Fibroblast of skin of right quadriceps (primary cell): ENCODE data around the gene SHISA5.
"Not testable (repeated sequence)": the region's sequence is repeated elsewhere in the genome, so short reads cannot be mapped to it uniquely, and the experiment has no call there.

Experiments
- DNase-seq: peaks from one replicate; pipeline ENCODE4 v3.0.0-alpha.2; 2013

Gene SHISA5, protein sequence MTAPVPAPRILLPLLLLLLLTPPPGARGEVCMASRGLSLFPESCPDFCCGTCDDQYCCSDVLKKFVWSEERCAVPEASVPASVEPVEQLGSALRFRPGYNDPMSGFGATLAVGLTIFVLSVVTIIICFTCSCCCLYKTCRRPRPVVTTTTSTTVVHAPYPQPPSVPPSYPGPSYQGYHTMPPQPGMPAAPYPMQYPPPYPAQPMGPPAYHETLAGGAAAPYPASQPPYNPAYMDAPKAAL

DNA sequence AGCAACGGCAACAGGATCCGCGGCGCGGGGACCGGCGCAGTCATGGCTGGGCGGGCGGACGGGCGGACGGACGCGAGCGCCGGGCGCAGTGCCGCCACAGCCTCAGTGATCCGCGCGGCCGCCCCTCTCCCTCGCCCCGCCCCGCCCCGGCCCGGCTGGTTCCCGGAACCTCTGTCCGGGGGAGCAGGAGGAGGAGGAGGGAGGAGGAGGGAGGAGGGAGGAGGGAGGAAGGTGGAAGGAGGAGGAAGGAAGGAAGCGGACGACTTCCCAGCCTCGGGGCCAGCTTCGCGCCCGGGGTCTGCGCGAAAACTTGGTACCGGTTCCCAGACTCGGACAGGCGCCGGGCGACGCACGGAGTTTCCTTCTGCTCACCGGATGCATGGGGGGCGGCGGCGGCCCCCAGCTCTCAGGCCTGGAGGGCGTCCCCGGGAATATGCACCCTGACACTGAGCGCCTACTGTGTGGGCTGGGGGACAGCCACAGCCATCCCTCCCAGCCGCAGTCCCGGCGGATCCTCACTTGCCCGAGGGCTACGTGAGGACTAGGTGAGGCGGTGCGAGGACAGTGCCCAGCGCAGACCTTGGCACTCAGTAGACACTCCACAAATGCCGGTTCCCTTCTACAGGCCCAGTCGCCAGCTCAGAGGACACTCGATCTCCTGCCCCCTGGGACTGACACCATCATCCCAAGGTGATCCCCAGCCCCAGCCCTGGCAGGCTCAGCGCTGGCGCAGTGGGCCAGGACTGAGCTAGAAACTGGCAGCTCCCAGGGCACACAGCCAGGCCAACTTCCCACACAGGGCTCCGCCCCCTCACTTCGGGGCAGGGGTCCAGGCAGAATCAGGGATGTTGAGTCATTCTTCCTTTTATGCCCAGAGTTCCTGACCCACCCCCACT lies at the start of gene SHISA5:
Gene SHISA5, minus strand, starts transcription at position 124 of the 896 bp plus-strand sequence. Its CDS starts 80 bp downstream, at position 44.
- peak; percentile 75 for DNase-seq

DNA sequence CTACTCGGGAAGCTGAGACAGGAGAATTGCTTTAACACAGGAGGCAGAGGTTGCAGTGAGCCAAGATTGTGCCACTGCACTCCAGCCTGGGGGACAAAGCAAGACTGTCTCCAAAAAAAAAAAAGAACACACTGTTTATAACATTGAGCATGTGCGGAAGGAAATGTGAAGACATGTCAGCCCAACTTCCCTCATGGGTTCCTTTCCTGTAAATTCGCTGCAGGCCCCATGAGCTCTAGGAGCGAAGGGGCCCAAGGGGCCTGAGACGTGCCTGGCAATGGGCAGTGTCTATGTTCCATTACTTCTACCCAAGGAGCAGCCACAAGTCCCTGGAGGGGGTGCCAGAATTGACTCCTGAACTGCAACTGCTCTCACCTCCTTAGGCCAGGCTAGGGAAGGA lies 49.4 kb upstream of the SHISA5 start:
- DNase-seq: no peak

DNA sequence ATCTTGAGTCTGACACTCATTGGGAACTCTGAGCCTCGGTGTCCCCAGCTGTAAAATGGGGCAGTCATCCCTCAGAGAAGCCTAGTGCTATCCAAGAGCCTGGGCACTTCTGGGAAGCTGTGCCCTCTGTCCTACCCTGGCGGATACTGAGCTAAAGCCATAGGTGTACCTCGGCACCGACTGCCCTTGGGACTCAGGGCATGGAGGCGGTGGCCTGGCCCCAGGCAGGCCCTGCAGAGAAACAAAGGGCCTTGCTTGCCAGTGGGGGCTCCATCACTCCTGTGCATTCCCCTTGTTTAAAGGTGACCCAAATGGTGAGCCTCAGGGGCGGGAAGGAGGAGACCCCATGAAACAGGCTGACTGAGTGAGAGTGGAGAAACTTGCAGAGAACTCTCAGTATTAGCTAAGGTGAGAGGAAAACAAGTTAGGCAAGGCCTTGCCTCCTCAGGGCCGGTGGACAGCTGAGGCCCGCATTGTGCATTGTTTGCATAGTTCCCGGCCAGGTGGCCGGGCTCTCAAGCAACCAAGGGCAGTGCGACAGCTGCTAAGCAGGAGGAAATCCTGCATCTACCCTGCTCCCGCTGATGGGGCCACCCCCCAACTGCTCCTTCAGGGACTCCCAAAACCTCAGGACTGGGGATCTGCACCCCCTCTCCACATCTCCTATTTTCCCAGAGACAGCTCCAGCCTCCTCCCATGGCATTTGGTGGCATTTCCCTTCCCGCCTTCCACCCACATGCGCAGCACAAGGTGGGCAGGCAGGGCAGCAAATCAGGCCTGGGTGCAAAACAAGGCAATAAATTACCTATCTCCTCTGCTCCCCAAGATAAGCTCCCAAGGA lies 48.4 kb upstream of the SHISA5 start:
- no peak for DNase-seq

DNA sequence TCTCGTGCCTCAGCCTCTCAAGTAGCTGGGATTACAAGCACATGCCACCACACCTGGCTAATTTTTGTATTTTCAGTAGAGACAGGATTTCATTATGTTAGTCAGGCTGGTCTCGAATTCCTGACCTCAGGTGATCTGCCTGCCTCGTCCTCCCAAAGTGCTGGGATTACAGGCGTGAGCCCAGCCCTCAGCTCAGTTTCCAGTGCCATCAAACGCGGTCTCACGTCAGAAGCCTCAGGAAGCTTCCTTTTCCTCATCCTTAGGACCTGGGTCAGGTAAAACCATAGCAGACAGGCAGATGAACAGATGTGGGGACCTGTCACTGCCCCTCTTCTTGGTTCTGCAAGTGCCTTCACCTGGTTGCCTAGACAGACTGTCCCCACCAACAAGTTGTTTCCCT lies 47.7 kb upstream of the SHISA5 start:
- DNase-seq: not testable (repeated sequence)

DNA sequence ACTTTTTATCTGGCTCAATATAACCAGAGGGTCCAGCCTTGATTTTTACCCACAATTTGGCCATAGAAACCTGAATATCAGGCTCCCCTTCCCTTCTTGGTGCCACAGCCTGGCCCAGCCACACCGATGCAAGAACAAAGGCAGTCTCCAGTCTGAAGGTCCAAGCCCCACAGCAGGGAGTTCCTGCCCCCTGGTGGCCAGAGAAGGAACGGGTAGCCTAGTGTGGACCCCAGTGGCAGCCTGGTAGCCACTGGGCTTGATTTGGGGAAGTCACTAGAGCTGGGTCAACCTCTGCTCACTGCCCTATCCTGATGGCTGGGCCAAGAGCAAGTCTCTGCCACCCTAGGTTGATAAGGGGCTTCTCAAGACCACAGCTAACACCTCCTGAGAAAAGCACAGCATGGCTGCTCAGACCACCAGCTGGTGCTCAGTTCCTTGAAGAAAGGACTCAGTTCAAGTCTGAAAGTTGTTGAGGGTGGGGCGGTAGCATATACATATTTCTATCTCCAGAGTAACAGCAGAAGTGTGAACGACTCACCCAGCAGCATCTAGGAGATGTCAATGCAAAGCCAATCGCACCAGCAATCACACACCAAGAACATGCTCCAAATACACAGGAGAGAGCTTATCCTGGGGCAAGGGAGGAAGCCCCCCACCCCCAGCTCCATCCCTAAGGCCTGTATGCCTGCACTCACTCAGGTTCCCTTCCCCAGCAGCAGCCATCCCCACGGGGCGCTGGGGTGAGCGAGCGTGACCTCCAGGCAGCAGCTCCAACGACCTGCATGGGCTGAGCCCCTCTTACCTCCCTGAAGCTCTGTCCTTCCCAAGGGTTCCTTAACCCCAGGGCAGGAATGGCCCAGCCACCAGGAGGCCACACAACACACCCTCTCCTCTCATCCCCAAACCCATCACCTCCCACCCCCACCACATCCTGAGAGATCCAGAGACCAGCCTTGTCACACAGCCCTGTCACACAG lies 45.0 kb upstream of the SHISA5 start:
- peak; percentile 66 for DNase-seq

DNA sequence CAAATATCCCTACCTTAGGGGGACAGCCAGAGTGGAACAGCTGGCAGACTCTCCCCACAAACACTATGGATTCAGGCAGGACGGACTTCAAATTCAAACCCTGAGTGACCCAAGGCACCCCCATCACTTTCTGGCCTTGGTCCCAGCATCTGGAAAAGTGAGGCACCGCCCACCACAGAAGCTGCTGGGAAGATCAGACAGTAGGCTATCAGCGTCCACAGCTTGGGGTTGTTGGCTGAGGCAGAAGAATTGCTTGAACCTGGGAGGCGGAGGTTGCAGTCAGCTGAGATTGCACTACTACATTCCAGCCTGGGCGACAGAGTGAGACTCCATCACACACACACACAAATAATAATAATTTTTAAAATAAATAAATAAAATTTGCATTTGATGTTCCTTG lies 44.2 kb upstream of the SHISA5 start:
- DNase-seq: no peak

DNA sequence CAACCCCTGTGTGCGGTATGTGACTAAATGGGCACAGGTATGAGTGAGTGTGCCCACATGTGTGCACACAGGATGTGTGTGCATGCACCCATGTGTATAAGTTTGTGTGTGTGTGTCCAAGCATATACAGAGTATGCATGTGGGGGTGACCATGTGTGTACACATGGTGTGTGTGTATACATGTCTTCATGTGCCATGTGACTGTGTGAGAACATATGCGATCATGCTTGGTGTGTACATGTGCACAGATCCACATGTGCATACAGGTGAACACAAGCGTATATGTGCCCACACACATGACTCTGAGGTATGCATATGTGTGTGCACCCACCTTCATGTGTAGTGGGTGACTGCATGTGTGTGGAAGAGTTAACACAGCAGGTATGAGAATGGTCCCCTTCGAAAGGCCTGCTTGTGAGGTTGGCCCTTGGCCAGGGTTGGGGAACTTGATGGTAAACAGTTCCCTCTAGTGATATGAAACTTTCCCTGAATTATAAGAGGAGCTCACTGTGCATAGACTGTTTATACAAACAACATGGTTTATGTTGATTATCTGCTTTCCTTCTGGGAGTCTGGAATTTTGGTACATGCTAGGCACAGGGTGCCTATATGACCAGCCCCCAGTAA lies 42.3 kb upstream of the SHISA5 start:
- no peak for DNase-seq

DNA sequence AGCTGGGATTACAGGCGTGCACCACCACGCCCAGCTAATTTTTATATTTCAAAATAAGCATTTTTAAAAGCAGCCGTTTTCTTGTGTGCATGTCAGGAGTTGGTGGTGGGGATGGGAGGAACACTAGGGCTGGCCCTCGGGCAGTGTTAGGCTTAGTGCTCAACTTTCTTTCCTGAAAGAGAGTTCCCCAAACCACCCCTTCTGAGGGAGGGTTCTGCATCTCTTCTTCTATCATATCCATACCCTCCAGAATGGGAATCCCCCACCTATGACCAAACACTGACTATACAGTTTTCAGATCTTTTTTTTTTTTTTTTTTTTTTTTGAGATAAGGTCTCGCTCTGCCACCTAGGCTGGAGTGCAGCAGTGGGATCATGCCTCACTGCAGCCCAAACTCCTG lies 40.2 kb upstream of the SHISA5 start:
- DNase-seq: no peak

DNA sequence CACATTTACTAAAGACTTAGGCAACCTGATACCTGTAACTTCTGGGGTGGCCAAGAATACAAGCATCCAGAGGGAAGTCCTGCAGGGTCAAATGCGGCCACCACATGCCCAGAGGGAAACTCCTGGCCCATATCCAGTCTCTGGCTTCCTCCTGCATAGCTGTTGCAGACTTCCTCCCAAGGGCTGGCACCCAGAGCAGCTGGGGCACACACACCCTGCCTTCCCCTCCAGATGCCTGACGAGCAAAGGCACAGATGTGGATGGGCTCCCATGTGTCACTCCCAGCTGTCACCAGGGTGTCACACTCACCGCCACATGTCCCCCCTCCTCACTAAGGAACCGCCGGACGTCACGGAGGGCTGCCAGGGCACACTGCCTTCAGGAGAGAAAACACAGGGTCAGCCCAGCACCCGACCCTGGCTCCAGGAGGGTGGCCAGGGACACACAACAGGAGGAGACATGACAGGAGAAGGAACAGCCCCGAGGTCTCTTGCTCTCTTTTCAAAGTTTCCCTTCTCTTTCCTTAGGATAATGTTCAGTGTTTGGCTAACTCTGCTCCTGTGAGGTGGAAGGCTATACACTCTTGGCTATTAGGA lies 39.4 kb upstream of the SHISA5 start:
- DNase-seq: no peak

DNA sequence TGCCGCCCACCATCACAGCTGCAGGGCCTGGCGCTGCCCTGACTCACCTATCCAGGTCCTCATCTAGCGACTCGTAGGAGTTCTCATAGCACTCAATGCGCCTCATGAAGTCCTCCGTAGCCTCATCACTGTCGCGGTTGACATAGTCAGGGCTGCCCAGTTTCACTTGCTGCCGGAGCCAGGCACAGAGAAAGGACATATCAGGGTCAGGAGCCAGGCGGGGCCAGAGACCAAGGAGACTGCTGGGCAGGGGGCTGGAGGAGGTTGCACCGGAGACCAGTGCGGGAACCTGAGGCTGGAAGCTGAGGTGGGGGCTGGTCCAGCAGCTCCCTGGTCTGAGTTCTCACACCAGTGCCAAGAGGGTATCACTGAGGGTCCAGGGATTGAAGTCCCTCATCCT lies 34.5 kb upstream of the SHISA5 start:
- no peak for DNase-seq

DNA sequence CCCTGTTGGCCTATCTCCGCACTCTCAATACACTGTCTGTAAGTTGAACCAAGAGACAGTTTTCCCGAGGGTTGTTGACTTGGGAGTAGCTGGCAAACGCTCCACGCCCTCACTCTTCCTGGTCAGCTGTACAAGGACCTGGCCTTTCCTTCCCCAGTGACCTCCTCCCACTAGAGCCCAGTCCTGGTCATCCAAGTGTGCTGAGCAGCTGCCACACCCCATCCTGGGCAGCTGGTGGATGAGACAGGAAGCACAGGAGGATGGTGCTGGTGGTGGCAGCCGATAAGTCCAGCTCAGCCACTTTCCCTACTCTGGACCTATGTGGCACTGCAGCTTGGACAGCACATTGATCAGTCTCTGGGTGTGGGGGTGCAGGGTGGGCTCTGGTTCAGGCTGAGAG lies 32.8 kb upstream of the SHISA5 start:
- DNase-seq: no peak

DNA sequence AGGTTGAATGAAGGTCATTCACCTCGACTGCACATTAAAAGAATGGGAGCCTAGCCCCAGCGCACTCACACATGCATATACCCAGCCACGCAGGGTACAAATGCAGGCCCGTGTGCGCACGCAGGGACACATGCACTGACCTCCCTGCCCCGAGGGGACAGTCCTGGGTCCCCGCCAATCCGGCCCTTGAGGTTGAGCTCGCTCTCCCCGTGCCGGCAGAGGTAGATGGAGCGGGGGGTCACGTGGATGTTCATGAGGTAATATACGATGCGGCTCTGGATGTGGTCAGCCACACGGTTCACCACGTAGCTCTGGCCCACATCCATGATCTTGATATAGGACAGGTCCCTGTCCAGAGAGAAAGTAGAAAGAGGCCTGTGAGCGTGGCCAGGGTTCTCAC lies 32.1 kb upstream of the SHISA5 start:
- no peak for DNase-seq

DNA sequence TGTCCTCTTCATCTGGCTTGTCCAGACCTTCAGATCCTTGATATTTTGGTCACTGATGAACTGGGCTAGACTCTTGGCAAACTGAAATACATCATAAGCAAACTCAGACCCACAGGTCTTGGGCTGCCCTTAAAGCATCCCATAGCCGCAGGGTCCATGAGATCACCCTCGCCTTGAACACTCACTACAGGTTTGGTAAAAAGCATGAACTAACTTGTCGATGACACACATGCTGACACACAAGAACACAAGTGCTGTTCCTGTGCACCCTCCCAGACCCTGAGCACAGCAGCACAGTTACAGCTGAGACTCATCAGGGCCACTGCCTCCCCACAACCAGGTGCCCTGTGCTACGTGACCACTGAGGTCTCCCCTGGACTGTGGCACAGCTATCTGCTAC lies 31.6 kb upstream of the SHISA5 start:
- DNase-seq: no peak

DNA sequence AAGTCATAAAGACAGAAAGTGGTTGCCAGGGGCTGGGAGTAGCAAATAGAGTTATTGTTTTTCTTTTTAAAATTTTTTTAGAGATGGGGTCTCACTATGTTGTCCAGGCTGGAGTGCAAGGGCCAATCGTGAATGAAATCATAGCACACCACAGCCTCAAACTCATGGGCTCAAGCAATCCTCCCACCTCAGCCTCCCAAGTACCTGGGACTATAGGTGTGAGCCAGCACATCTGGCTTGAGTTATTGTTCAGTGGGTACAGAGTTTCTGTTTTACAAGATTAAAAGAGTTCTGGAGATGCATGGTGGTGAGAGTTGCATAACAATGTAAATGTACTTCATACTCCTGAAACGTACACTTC lies 29.0 kb upstream of the SHISA5 start:
- no peak for DNase-seq

DNA sequence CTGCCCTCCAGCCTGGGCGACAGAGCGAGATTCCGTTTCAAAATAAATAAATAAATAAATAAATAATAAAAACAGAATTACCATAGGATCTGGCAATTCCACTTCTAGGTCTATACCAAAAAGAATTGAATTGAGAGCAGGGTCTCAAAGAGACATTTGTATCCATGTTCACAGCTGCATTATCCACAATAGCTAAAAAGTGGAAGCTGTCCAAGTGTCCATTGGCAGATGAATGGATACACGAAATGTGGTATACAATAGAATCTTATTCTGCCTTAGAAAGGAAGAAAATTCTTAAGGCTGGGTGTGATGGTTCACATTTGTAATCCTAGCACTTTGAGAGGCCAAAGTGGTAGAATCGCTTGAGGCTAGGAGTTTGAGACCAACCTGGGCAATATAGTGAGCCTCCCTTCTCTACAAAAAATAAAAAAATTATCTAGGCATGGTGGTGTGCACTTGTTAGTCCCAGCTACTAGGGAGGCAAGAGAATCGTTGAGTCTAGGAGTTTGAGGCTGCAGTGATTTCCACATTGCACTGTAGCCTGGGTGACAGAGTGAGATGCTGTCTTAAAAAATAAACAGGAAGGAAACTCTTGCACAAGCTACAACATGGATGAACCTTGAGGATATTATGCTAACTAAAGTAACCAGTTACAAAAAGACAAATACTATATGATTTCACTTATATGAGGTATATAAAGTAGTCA lies 28.4 kb upstream of the SHISA5 start:
- no peak for DNase-seq

DNA sequence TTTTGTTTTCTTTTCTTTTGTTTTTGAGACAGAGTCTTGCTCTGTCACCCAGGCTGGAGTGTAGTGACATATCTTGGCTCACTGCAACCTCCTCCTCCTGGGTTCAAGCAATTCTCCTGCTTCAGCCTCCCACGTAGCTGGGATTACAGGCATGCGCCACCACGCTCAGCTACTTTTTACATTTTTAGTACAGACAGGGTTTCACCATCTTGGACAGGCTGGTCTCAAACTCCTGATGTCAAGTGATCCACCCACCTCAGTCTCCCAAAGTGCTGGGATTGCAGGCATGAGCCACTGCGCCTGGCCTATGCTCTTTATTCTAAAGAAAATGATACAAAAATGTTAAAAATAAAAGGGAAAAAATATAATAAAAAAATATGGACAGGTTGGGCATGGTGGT lies 26.7 kb upstream of the SHISA5 start:
- DNase-seq: not testable (repeated sequence)

DNA sequence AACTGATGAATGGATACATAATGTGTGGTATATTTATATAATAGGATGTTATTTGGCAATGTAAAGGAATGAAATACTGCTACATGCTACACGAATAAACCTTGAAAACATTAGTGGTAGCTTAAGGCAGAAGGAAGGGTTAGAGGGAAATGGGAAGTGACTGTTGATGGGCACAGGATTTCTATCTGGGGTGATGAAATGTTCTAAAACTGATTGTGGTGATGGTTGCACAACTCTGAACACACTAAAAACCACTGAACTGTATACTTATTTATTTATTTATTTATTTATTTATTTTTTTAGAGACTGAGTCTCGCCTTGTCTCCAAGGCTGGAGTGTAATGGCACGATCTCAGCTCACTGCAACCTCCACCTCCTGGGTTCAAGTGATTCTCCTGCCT lies 24.8 kb upstream of the SHISA5 start:
- no peak for DNase-seq

DNA sequence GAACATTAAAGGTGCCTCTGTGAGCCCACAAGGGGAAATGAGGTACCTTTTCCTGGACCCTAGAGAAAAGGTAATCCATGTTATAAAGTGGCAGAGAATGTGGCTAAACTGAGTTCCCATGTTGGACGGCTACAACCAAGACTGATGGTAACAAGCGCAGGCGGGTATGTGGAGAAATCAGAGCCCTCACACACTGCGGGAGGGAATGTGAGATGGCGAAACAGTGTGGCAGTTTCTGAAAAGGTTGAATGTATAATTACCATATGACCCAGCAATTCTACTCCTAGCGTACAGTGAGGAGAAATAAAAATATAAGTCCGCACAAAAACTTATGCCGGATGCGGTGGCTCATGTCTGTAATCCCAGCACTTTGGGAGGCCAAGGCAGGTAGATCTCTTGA lies 24.1 kb upstream of the SHISA5 start:
- DNase-seq: no peak

DNA sequence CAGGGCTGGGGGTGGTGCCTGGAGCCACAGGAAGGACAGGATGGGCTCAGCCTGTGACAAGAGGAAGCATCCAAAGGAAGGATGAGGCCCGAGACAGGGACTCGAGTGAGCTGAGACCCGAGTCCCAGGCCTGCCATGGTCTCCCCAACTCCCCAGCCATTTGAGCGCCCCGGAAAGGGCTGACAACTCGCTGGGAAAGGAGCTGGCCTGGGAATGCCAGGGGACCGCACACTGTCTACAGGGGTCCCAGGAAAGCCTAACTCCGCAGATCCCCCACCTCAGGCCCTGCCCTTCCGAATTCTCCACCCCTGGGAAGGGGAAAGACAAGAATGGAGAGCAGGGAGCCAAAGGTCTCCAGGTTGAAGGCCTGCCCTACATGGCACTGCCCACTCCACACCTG lies 21.0 kb upstream of the SHISA5 start:
- no peak for DNase-seq

DNA sequence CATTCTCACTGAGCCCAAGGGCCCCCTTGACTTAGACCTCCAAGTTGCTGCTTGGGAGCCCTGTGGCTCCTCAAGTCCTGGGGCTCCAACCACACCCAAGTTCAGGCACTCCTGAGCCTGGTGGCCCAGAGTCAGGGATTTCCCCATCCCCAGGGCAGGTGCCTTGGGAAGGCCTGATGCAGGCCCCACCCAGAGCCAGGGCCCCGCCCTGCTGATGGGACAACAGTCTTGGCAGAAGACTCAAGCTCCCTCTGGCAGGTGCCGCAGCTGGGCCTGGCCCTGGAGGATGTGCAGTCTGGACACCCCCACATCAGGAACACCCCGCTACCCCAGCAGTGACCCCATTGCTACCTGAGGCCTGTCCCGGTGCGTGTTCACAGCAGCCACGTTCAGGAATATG lies 17.7 kb upstream of the SHISA5 start:
- DNase-seq: no peak

DNA sequence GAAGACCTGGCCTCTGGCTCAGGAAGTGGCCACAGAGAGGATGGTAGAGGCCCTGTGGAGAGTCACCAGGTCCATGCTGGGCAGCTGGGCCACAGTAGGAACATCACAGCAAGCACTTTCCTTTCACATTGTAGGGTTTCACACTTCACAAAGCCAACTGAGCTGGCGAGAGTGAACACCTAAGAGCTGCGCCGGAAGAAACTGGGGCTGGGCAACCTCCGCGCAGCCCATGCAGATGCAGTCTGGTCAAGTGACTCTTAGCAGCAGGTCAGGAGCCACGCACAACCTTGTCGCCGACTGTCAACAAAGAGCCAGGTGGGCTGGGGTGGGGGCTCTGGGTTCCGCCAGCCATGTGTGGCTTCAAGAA lies 15.3 kb upstream of the SHISA5 start:
- no peak for DNase-seq
